ENCODE results near the gene MAPK6. TPM values are rescaled to one million over a fixed set of nuclear protein-coding genes. Genes with fewer than 3 reads are reported as not detected.

Gene MAPK6
- total RNA-seq, 1 experiment from 2014 or later, result 56.4 TPM

GRCh38 chr15:51971032-51971374, 48.0 kb upstream of the MAPK6 start:
- H3K4me3 ChIP-seq (ENCODE audit: low read depth, low read length, poor library complexity, severe bottlenecking), result peak overlapping the region; percentile 89
- CTCF ChIA-PET, result interaction anchor here (1.0 kb wide), 1 partner anchor 108 kb away, joined by 7 read pairs; no protein-coding TSS in a partner anchor
- peaks cover 4% of the 10 kb centered on the region for H3K36me3 ChIP-seq (ENCODE audit: insufficient read depth, low read length, poor library complexity, severe bottlenecking)
- DNase-seq (ENCODE audit: low spot score), result no peak
- H3K27ac ChIP-seq (ENCODE audit: low read depth, low read length, poor library complexity, severe bottlenecking), result peak overlapping the region; percentile 92
- TF ChIP-seq EZH2 (IDR thresholded peaks at IDR 0.05; ENCODE audit: borderline replicate concordance, low read depth, low read length, poor library complexity, severe bottlenecking) (no peak), CTCF (conservative IDR thresholded peaks at IDR 0.05; ENCODE audit: low read depth, low read length) (no peak)
- TSS peak; percentile 83 for BruUV-seq (replicated peaks)
- intact Hi-C loops (cut with micrococcal nuclease; ENCODE audit: unreplicated experiment), result loop anchor here (10.0 kb wide), 1 partner anchor 764 kb away; no protein-coding TSS in a partner anchor
- H3K27me3 ChIP-seq (replicated peaks; ENCODE audit: insufficient read depth, low read depth, low read length, poor library complexity), result no peaks in the 10 kb centered on the region
- H3K4me1 ChIP-seq (ENCODE audit: insufficient read depth, low read length, poor library complexity, severe bottlenecking), result peaks cover 6% of the 10 kb centered on the region
- POLR2A ChIA-PET (ENCODE audit: low non-redundant PET), result no interaction called here
- peaks cover 9% of the 10 kb centered on the region for H3K9me3 ChIP-seq (ENCODE audit: low read depth, low read length, poor library complexity, severe bottlenecking)

- TF ChIP-seq EZH2 (IDR thresholded peaks at IDR 0.05; ENCODE audit: borderline replicate concordance, low read depth, low read length, poor library complexity, severe bottlenecking) (no peak), CTCF (conservative IDR thresholded peaks at IDR 0.05; ENCODE audit: low read depth, low read length) (peak; percentile 61)
- POLR2A ChIA-PET (ENCODE audit: low non-redundant PET), result no interaction called here
- Histone ChIP-seq H3K27me3 (replicated peaks; ENCODE audit: insufficient read depth, low read depth, low read length, poor library complexity) (no peaks in the 10 kb centered on the region), H3K4me3 (ENCODE audit: low read depth, low read length, poor library complexity, severe bottlenecking) (peak within 1 kb of the TSS; percentile 89), H3K27ac (ENCODE audit: low read depth, low read length, poor library complexity, severe bottlenecking) (peak within 1 kb of the TSS; percentile 92), H3K36me3 (ENCODE audit: insufficient read depth, low read length, poor library complexity, severe bottlenecking) (peaks cover 4% of the 10 kb centered on the region), H3K4me1 (ENCODE audit: insufficient read depth, low read length, poor library complexity, severe bottlenecking) (peaks cover 6% of the 10 kb centered on the region), H3K9me3 (ENCODE audit: low read depth, low read length, poor library complexity, severe bottlenecking) (peaks cover 9% of the 10 kb centered on the region)
- intact Hi-C loops (cut with micrococcal nuclease; ENCODE audit: unreplicated experiment), result loop anchor here (10.0 kb wide), 1 partner anchor 763 kb away; no protein-coding TSS in a partner anchor
- CTCF ChIA-PET, result interaction anchor here (0.6 to 1.0 kb wide), 2 partner anchors 107 to 237 kb away, joined by 3 to 7 read pairs; no protein-coding TSS in a partner anchor
- BruUV-seq (replicated peaks), result no TSS peak
- DNase-seq (ENCODE audit: low spot score), result peak; percentile 98
These were observed 47.5 kb upstream of the MAPK6 start, which contains the start of gene LEO1 for GRCh38 chr15:51971375-51972133. LEO1 (minus strand) TSS chr15:51971778; CDS start chr15:51971745, 33 bp downstream.

- intact Hi-C loops (cut with micrococcal nuclease; ENCODE audit: unreplicated experiment), result loop anchor here (10.0 kb wide), 1 partner anchor 762 kb away; no protein-coding TSS in a partner anchor
- Histone ChIP-seq H3K27ac (ENCODE audit: low read depth, low read length, poor library complexity, severe bottlenecking) (no peak overlapping the region), H3K9me3 (ENCODE audit: low read depth, low read length, poor library complexity, severe bottlenecking) (no peaks in the 10 kb centered on the region), H3K4me1 (ENCODE audit: insufficient read depth, low read length, poor library complexity, severe bottlenecking) (peaks cover 6% of the 10 kb centered on the region), H3K4me3 (ENCODE audit: low read depth, low read length, poor library complexity, severe bottlenecking) (no peak overlapping the region), H3K36me3 (ENCODE audit: insufficient read depth, low read length, poor library complexity, severe bottlenecking) (no peaks in the 10 kb centered on the region), H3K27me3 (replicated peaks; ENCODE audit: insufficient read depth, low read depth, low read length, poor library complexity) (no peaks in the 10 kb centered on the region)
- ChIA-PET POLR2A (ENCODE audit: low non-redundant PET) (no interaction called here), CTCF (no interaction called here)
- TF ChIP-seq CTCF (conservative IDR thresholded peaks at IDR 0.05; ENCODE audit: low read depth, low read length) (no peak), EZH2 (IDR thresholded peaks at IDR 0.05; ENCODE audit: borderline replicate concordance, low read depth, low read length, poor library complexity, severe bottlenecking) (no peak)
- BruUV-seq (replicated peaks), result TSS peak; percentile 60
- DNase-seq (ENCODE audit: low spot score), result no peak
These were observed 45.8 kb upstream of the MAPK6 start for GRCh38 chr15:51973220-51973619.
